ENCODE results near the gene HOXA11. TPM values are rescaled to one million over a fixed set of nuclear protein-coding genes. Genes with fewer than 3 reads are reported as not detected.

Gene HOXA11
- total RNA-seq = not detected

DNA sequence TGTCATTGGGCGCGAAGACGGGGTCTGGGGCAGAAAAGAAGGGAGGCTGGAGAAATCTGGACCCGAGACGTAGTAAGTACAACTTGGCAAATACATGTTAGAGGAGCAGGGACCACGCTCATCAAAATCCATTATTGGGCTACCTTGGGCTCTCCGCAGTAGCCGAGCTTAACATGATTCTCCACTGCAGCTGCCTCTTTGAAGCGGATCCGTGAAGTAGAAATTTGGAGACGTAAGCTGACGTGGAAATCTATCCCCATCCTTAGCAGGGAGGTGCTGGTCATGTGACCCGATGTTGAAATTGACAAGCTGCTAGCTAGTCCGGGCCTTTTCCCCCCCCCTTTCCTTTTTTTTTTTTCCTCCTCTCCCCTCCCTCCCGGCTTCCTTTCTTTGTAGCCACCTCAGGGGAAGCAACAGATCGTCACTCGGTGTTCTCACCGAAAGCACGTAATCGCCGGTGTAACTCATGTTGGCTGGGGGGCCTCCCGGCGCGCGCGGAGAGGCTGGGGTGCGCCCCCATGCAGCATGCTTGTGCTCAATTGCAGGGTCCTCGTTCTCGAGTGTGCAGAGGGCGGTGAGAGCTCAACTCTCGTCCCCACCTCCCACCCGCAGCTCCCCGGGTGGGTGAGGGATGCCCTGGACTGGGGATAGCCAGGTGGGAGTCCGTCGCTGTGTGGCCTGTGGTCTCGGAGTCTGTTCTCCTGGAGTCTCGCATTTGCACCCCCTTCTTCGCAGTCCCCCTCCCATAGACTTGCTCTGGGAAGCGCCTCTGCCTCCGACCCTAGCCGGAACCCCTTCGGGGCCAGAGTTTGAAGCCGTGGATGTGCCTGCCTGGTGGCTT, at the start of gene HOXA11:
Gene HOXA11 (minus strand): TSS at position 220 of the 841 bp plus-strand sequence. CDS start 88 bp downstream, at position 132.
- DNase-seq (ENCODE audit: low spot score) (peak; percentile 37), ATAC-seq (no peak)

DNA sequence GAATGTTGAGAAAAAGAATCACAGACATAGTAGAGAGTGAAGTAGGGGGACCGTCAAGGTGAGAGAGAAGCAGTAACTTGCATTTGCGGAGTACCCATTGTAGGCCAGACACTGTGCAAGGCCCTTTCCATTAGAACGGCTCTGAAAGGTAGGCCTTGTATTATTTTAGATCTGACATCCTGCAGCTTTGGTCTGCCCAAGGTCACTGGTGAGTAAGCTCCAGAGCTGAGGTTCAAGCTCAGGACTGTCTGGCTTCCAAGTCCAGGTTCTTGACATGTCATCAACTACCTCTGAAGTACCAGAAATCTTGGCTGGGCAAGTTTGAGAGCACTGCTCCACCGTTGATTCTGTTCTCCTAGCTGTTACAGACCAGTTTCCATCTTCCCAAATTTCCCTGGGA, 44.4 kb upstream of the HOXA11 start:
- DNase-seq (ENCODE audit: low spot score) (no peak), ATAC-seq (no peak)

DNA sequence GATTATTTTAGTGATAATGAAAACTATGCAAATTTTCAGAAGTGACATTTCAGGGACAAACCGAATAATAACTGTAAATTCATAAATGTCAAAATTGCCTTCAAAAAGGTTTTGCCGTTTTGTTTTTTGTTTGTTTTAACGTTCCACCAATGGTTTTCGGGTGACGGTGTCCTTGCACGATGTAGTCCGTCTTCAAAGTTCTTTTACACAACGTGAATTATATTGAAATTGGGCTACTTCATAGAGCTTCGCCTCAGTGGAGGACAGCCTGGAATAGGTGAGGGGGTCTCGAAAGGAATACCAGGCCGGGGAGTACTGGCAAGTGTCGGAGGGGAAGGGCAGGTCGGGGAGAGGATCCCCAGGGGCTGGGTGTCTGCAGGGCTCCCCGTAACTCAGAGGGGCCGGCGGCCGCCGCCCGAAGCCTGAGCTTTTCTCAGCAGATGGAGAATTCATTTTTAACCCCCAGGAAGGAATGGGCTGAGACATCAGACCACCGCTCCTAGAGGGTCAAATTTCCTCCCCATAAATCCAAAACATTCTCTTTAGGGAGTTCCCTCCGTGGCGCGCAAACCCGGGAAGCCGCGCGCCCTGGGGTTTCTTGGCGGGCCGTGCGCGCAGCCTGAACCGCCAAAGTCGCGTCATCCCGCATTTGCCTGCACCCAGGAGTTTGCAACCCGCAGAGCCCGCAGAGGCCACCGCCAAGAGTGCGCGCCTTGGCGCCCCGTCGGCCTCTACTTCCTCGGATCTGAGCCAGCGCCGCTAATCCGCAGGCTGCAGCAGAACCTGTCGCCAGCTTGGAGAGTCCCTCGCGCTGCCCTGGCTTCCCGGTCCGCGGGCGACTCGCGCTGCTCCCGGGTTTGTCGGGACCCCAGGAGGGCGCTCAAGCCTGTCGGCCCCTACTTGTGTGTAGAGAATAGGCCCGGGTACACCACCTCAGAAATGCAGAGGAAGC, 40.2 kb upstream of the HOXA11 start:
- no peak for ATAC-seq

DNA sequence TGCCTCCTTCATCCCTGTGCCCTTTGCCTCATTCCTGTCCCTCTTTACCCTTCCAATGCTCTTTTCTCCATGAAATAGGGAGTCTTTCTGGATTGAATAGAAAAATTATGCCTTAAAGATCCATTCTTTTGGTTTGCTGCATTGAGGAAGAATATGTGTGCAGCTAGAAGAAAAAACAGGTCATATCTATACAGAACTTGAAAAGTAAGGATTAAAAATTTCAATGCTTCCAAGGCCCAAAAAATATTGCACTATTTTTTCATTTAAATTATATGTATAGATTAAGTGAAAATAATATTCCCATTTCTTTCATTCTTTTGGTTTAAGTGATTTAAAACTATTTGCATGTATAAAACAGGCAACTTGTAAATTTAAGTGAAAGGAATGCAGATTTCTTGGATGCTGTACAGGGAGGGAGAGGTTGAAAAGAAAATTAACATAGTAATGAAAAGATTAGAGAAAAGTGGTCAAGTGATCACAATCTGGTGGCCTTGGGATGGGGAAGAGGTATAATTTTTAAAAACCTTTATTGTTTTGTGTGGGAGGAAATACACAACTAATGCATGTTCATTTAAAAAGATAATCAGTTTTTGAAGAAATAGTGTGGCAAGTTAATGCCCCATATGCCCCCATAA, 39.0 kb upstream of the HOXA11 start:
- DNase-seq (ENCODE audit: low spot score) = no peak
- ATAC-seq = no peak

More for the DNA sequence above, 40.2 kb upstream of the HOXA11 start:
- DNase-seq (ENCODE audit: low spot score) = no peak

DNA sequence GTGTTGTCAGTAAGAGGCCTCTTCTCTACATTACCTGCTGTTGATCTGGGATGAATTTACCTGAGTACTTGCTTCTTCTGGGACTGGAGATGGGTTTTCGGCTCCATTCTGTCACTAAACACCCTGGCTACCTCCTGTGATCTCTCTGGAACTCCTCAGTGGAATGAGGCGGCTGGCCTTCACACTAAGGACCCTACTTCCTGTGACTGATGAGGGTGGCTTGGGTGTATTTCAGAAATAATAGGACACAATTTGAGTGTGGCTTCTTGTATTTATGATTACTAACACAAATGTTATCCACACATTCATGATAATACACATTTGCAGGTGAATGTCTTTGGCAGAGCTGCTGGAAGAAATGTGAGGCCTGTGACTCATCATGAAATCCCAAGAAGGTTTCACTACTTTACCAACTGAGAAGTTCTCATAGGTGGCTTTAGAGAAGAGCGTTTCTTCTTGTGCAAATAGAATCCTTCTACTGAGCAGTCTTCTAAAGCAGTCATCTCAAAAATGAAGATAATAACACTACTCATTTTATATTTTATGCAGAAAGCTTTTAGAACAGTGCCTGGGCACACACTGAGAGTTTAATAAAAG, 36.3 kb upstream of the HOXA11 start:
- DNase-seq (ENCODE audit: low spot score) (peak; percentile 0), ATAC-seq (no peak)

DNA sequence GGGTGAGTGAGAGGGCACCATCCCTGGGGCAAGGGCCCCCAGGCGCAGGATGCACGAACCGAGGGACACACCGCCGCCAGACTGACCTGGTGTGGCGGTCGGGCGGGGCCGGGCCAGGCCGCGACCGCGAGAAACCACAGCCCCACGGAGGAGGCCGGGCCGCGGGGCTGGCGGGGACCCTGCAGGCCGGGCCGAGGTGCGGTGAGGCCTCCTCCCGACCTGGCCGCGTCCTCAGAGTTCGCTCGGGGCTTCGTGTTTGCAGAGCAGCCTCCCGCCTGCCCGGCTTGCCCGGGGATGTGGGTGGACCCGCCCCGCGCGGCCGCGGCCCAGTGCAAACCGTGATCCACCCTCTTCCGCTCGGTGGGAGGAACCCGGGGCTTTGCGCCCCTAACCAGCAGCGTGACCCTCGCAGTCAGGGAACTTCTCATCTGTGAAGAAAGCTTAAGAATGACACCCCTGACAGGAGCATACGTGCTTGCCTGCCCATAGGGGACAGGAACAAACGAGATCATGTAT, 35.5 kb upstream of the HOXA11 start:
- ATAC-seq (no peak), DNase-seq (ENCODE audit: low spot score) (peak; percentile 28)

DNA sequence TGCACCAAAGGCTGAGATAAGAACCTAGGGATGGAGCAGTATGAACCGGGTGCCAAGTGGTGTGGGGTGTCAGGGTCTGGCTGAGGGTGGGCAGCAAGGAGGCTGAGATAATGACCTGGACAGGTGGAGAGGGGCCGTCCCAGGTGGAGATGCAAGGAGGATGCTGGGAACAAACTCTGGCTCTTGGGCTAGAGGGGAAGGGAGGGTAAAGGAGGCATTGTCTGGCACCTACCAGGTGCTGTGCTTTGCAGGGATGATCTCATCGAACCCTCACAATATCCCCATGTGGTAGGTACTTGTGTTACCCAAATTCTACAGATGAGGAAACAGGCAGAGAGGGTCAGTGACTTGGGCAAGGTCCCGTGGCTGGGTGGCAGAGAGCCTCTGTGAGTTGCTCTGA, 34.8 kb upstream of the HOXA11 start:
- DNase-seq (ENCODE audit: low spot score) (no peak), ATAC-seq (no peak)

DNA sequence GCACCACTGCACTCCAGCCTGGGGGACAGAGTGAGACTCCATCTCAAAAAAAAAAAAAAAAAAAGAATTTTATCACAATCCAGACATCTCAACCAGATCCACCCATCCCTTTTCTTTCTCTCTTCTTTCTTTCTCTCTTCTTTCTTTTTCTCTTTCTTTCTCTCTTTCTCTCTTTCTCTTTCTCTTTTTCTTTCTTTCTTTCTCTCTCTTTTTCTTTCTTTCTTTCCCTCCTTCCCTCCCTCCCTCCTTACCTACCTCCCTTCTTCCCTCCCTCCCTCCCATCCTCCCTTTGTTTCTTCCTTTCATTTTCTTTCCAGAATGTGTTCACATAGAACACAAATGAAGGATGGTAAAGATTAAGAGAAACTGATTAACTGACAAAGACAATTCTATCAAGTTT, 32.9 kb upstream of the HOXA11 start:
- no peak for DNase-seq (ENCODE audit: low spot score)
- no peak for ATAC-seq

DNA sequence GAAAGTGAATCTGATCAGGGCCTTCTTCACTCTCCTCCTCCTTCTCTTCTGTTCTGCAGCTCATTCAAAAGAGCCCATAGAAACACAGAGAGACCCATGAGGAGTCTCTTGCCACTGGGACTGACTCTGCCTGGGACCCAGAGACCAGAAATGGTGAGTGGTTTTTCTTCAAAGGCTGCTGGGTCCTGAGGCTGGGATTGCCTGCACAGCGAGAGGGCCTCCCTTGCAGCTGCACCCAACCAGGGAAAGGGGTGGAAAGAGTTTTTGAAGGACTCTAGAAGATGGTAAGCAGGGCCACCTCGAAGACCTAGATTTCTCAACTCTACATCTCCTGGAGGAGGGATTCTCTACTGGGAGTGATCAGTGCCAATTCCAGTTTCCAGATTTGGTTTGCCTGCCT, 30.3 kb upstream of the HOXA11 start:
- DNase-seq (ENCODE audit: low spot score) = no peak

DNA sequence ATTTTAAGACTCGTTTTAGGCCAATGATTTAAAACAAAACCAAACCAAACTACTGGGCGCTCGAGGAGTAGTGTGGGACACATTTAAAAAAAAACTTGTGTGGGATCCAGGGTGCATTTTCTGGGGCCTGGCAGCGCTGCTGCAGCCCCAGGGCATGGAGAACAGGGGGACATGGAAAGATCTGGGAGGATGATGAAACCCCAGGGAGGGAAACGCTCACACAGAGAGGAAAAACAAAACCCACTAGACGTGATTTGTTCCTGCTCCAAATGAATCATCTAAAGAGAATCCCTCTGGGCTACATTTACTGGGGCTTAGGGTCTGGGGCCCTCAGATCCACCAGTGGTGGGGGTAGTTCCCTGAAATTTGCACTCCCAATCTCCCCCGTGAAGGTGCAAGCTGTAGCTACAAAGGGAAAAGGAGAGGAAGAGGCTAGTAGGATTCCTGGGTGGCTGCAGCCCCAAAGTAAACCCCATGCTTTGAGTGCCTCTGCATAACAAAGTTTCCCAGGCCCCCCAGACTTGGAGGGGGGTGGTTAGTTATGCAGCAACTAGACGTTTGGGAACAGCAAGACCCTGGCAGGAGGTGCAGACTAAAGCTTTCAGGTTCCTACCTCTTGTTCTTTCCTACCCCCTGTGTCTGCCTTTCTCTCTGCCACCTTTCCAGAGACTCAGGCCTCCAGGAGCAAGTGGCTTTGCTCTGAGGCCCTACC, 29.4 kb upstream of the HOXA11 start:
- DNase-seq (ENCODE audit: low spot score) (no peak), ATAC-seq (no peak)

More for the DNA sequence above, 30.3 kb upstream of the HOXA11 start:
- no peak for ATAC-seq

DNA sequence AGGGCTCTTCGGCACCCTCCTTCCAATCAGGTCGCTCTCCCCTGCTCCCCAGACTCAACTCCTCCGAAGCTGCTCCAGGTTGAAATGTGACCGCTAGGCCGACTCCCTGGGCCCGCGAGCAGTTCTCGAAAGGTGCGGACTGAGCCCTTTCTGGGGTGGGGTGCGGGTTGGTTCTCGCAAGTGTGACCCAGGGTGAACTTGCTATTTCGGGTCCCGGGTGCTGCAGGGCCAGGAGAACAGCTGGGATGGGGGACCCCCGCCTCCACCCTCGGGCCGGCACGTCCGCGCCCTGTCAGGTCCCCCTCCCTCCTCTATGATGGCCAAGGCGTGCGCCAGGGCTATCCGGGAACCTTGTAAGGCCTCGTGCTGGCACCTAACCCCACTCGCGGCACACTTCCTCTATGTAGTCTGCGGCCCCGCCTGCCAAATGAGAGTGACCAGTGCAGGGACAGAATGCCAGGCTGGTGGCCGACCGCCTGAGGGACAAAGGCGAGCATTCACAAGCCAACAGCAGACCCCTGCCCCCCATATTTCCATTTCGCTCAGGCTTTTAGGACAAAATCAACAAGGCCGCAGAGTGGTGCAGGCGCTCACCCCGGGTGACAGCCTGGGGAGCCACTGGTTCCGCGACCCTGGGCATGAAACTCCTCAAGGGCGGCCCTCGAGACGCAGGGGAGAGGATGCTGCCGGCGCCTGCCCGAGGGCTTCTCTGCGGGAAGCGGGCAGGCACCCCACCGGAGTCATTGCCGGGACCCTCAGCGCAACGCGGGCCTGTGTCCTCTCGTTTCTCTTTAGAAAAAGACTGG, 28.6 kb upstream of the HOXA11 start:
- ATAC-seq (no peak), DNase-seq (ENCODE audit: low spot score) (no peak)

DNA sequence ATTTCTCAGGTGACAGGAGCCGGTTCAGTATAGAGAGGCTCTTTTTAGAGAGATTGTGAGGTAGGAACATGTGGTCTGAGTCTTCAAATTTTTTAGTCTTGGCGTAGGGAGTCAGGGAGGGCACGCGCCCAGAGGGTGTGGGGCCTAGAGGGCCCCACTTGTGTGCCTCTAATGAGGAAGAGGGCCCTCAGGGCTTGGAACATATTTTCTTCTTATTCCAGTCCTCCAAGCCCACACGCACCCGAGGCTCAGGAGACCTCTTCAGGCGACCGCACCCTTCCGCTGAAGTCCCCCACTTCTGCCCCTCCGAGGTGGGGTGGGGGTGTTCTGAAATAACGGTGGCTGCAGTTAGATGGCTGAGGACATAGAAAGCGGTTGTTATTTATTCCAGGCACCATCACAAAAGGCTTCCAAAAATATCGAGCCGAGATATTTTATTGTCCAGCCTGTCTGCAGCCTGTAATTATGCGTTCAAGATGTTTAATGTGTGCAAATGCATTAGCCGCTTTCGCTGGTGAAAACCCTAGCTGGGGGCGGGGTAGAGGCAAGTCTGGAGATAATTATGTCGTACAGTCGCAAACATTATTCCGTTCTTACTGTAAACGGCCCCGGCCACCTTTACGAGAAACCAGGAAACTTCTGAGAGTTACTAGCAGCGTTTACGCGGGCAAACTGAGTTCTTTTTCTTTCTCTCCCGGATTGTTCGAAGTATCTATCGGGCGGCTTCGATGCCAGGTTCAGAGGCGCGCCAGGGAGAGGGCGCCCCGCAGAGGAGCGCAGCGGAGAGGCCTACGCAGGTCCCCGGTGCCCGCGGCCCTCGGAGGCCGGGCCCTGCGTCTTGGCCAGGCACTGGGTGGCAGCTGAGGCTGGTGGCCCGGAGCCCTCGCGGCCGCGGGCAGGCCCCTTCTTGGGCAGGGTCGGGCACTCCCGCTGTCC, 27.7 kb upstream of the HOXA11 start:
- DNase-seq (ENCODE audit: low spot score) (no peak), ATAC-seq (no peak)

DNA sequence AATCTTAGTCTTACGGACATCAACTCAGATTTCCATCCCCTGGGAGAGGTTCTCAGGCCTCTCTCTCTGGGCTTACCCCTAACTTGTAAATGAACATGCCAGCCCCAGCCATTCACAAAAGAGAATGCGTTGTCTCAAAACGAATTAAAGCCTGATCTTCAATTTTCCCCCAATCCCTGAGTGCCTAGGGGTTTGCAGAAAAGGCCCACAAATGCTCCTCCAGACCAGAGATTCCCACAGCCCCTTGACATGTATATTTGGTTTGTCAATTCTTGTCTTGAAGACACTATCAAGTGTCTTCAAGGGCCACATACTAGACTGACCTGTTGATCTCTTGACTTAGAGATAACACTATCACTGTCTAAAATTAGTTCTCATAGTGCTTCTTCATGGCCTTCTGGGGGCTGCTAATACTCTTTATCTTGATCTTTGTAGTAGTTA, 26.8 kb upstream of the HOXA11 start:
- no peak for DNase-seq (ENCODE audit: low spot score)
- no peak for ATAC-seq

DNA sequence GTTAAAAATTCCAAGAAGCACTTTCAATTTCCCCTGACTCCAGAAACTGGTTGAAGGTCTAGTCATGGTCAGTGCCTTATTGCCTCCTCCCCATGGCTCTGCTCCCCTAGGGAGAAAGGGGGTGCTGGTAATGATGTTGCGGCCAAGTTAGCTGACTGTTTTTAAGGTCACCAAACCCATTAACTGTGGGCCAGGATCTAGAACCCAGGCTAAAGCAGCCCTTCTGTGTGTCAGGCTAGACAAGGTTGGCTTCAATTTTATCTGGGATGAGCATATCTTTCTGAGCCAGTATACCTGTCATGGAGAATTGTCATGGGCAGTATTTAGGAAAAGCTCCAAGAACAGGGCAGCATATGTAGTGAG, 26.0 kb upstream of the HOXA11 start:
- ATAC-seq = peak; percentile 7

DNA sequence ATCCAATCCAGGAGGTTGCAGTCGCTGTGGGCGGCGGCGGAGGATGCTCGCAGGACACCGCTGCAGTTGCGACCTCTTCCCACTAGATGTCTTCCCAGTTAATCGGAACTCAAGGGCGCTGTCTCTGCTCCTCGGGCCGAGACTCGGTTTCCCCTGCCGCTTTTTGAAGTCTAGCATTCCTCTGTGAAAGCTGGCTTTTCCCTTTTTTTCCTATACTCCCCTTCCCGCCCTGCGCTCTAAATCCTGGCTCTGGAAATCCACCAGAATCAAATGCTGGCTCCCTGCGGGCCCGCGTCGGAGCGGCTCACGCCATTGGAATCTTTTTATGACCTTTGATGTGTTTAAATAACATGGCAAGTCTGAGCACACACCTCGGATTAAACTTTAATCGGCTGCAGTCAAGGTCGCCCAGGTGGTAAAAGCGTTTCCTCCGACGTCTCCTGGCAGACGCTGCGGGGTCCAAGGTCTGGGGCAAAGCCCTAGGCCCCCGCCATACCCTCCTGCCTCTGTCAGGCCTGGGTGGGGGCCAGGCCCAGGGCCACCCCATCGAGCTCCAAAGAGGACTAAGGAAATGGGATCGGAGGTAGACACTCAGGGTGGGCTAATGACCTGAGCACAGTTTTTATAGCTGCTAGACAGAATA, 25.5 kb upstream of the HOXA11 start:
- ATAC-seq (peak; percentile 90), DNase-seq (ENCODE audit: low spot score) (peak; percentile 72)

More for the DNA sequence above, 26.0 kb upstream of the HOXA11 start:
- no peak for DNase-seq (ENCODE audit: low spot score)

DNA sequence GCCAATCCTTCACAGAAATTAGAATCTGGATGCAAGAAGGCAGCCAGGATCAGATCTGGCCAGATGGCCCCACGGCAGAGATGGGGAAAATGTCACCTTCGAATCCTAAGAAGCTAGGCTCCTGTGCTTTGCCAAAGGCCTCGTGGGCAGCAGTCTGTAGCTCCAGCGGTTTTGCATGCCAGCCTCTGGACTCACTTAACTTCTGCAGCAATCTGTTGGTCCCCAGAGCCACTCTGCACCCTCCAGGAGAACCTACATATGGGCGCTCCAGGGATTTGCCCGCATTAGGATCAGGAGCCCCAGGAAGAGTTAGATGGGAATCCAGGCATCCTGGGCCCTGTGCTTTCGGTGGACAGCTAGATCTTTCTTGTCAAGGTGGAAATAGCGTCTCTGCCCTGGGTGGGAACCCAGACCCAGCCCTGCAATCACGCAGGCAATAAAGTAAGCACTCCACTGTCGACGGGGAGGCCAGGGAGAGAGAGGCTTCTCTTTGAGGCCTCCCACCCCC, 25.0 kb upstream of the HOXA11 start:
- no peak for ATAC-seq
- DNase-seq (ENCODE audit: low spot score) = no peak

DNA sequence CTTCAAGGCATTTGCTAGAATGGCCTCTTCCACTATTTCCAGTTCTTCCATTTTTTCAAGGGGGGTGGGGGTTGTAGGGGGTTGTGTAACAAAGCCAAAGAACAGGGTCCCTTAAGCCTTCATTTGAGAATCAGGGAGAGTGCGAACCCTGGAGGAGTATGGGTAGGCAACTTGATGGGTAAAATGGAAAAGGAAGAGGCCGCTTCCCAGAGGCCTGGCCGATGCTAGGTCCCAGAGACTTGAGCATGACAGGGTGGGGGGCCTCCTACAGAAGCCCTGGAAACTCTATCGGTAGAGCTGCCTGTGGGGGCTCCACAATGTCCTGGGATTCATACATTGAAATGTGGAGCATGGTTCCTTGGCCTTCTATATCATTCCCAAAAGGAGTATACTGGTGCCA, 24.0 kb upstream of the HOXA11 start:
- ATAC-seq (no peak), DNase-seq (ENCODE audit: low spot score) (no peak)

All from left lobe of liver (tissue), 2 donors.